ENCODE measurements around the gene NEB. TPM values are rescaled to one million over a fixed set of nuclear protein-coding genes. Genes with fewer than 3 reads are reported as not detected.

Gene NEB
- total RNA-seq, 1 donor = 2.0 TPM

- no peaks in the 10 kb centered on the region for H3K9me3 ChIP-seq (ENCODE audit: low read depth, low read length)
- H3K4me3 ChIP-seq (ENCODE audit: low read length) = no peak overlapping the region
- H3K4me1 ChIP-seq (ENCODE audit: insufficient read depth, low read length) = peaks cover 11% of the 10 kb centered on the region
- H3K27me3 ChIP-seq (ENCODE audit: insufficient read depth, low read length) = no peaks in the 10 kb centered on the region
Measured at GRCh38 chr2:151470556-151470955, 263.7 kb downstream of the NEB start.

DNA sequence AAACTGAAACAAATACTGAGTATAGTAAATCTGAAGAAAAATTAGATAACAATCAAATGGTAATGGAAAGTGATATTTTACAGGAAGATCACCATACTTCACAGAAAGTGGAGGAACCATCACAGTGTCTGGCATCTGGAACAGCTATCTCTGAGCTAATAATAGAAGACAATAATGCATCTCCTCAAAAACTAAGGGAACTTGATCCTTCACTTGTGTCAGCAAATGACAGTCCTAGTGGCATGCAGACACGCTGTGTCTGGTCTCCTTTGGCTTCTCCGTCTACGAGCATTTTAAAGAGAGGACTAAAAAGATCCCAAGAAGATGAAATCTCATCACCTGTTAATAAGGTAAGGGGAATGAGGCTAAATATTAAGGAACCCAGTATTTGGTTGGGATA lies 268.5 kb downstream of the NEB start:
- no peaks in the 10 kb centered on the region for H3K4me1 ChIP-seq (ENCODE audit: insufficient read depth, low read length)
- no peak overlapping the region for H3K4me3 ChIP-seq (ENCODE audit: low read length)
- H3K27me3 ChIP-seq (ENCODE audit: insufficient read depth, low read length) = no peaks in the 10 kb centered on the region
- H3K9me3 ChIP-seq (ENCODE audit: low read depth, low read length) = no peaks in the 10 kb centered on the region

DNA sequence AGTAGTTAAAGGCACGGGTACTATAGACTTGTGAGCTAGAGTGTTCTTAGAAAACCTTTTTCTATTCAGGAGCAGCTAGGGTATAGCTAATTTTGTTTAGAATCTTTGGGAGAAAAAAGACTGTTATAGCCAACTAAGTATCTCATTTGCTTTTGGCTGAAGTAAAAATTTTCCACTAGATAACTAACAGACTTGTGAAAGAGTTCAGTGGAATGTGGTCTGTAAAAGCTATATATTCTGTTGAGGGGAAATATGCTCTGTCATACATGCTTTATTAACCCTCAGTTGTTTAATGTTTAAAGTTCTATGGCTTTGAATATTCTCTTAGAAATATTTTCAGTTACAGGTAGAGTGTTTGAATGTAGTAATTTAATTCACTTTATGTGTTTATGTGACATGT lies 274.9 kb downstream of the NEB start:
- Histone ChIP-seq H3K9me3 (ENCODE audit: low read depth, low read length) (no peaks in the 10 kb centered on the region), H3K27me3 (ENCODE audit: insufficient read depth, low read length) (no peaks in the 10 kb centered on the region), H3K4me3 (ENCODE audit: low read length) (no peak overlapping the region), H3K4me1 (ENCODE audit: insufficient read depth, low read length) (no peaks in the 10 kb centered on the region)

GRCh38 chr2:151439127-151439526 lies 295.1 kb downstream of the NEB start:
- Histone ChIP-seq H3K9me3 (ENCODE audit: low read depth, low read length) (no peaks in the 10 kb centered on the region), H3K4me3 (ENCODE audit: low read length) (no peak overlapping the region), H3K27me3 (ENCODE audit: insufficient read depth, low read length) (no peaks in the 10 kb centered on the region), H3K4me1 (ENCODE audit: insufficient read depth, low read length) (no peaks in the 10 kb centered on the region)

GRCh38 chr2:151438506-151438905 lies 295.8 kb downstream of the NEB start:
- Histone ChIP-seq H3K27me3 (ENCODE audit: insufficient read depth, low read length) (no peaks in the 10 kb centered on the region), H3K4me3 (ENCODE audit: low read length) (no peak overlapping the region), H3K9me3 (ENCODE audit: low read depth, low read length) (no peaks in the 10 kb centered on the region), H3K4me1 (ENCODE audit: insufficient read depth, low read length) (no peaks in the 10 kb centered on the region)

- H3K4me3 ChIP-seq (ENCODE audit: low read length) = no peak overlapping the region
- no peaks in the 10 kb centered on the region for H3K9me3 ChIP-seq (ENCODE audit: low read depth, low read length)
- no peaks in the 10 kb centered on the region for H3K27me3 ChIP-seq (ENCODE audit: insufficient read depth, low read length)
- H3K4me1 ChIP-seq (ENCODE audit: insufficient read depth, low read length) = no peaks in the 10 kb centered on the region
Measured at GRCh38 chr2:151437630-151438029, 296.6 kb downstream of the NEB start.

Other genes starting within 250 kb of the NEB start
- 34.8 TPM for gene ARL5A, start 93.9 kb upstream of the NEB start, total RNA-seq